Smooth muscle cell of the pulmonary artery (primary cell): ENCODE measurements around the gene EIF2D. TPM values are rescaled to one million over a fixed set of nuclear protein-coding genes. Genes with fewer than 3 reads are reported as not detected.

Experiments used
- total RNA-seq: library from RNA; depleted of rRNA; stranded (reverse); fragments of >200 nt; gene quantifications from 2 replicates; pipeline ENCODE4 v1.2.3, GENCODE V29; 2014

Gene EIF2D, protein sequence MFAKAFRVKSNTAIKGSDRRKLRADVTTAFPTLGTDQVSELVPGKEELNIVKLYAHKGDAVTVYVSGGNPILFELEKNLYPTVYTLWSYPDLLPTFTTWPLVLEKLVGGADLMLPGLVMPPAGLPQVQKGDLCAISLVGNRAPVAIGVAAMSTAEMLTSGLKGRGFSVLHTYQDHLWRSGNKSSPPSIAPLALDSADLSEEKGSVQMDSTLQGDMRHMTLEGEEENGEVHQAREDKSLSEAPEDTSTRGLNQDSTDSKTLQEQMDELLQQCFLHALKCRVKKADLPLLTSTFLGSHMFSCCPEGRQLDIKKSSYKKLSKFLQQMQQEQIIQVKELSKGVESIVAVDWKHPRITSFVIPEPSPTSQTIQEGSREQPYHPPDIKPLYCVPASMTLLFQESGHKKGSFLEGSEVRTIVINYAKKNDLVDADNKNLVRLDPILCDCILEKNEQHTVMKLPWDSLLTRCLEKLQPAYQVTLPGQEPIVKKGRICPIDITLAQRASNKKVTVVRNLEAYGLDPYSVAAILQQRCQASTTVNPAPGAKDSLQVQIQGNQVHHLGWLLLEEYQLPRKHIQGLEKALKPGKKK
- 51.2 and 58.2 TPM in 2 replicates for total RNA-seq

DNA sequence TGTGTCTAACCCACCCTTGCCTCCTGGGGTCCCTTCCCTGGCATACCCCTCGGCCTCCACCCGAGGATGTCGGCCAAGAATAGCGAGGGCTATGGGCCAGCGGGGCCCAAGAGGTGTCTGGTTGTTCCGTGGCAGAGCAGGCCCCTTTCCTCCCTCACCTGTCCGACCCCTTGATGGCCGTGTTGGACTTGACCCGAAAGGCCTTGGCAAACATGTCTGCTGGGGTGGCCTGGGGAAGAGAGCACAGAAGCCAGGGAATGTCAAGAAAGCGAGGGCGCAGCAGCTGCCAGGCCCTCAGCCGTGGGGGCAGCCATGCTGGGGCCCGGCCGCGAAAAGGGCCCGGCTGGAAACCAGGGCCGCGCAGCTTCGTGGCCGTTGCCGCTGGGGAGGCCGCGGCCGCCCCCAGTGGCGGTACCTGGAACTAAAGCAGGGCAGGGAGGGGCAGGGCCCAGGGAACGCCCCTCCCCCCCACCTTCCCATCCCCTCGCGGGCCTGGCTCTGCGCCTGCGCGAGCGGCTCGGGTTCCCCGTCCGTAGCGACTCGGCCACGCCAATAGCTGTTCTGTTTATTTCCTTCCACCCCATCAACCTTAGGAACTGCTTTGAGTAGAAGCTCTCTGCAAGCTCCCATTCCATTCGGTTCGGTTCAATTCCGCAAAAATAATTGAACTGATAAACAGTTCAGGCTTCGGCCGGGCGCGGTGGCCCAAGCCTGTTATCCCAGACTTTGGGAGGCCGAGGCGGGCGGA lies at the start of gene EIF2D:
EIF2D (minus strand) TSS at position 337 of the 748 bp plus-strand sequence; CDS start at position 214, 123 bp downstream.

DNA sequence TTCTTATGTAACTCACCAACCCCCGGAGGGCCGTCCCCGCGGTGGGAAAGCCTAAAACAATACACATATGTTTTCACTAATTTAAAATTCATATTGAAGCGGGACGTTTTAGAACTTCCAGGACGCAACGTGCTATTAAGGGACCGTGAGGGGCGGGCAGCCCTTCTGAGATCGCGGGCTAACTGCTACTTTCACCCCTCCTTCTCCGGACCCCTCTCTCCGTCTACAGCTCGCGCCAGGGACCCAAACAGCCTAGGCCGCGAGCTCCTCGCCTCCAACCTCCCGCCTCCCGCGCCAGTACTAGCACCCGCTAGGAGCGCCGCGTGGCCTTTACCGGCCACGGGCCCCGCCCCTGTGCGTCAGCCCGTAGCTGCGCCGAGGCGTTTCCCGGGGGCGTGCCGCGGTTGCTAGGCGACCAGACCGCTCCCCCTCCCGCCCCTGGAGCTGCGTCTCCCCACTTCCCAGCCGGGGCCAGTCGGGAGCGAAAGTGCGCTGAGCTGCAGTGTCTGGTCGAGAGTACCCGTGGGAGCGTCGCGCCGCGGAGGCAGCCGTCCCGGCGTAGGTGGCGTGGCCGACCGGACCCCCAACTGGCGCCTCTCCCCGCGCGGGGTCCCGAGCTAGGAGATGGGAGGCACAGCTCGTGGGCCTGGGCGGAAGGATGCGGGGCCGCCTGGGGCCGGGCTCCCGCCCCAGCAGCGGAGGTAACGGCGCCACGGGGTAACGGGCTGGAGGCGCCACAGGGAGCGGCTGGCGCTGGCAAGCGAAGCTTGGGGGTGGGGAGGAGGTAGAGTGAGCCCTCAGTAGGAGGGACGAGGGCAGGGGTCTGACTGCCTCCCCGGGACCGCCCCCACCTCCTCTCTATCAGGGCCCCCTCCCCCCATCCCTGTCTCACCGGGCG lies 23.1 kb upstream of the EIF2D start, which contains the start of gene DYRK3:
DYRK3 (plus strand) TSS at position 457 of the 898 bp plus-strand sequence; CDS start at position 625, 168 bp downstream.

Other genes starting within 250 kb of the EIF2D start
- gene IKBKE, start 142.0 kb downstream of the EIF2D start, total RNA-seq = 9.6 and 13.5 TPM in 2 replicates
- 5.7 and 6.1 TPM in 2 replicates for gene RASSF5, start 104.9 kb downstream of the EIF2D start, total RNA-seq
- 22.3 and 28.2 TPM in 2 replicates for gene DYRK3, start 23.1 kb upstream of the EIF2D start, total RNA-seq
- gene MAPKAPK2, start 72.4 kb upstream of the EIF2D start, total RNA-seq = 51.2 and 57.7 TPM in 2 replicates
- gene IL19, start 158.3 kb upstream of the EIF2D start, total RNA-seq = not detected in 2 replicates
- not detected in 2 replicates for gene IL10, start 160.0 kb upstream of the EIF2D start, total RNA-seq